NCI-H510A (cell line): Measurements from ENCODE around the gene CREB5.

Experiments used
- DNase-seq: peaks from one replicate; lab custom pipeline; 2025; lab: John Stamatoyannopoulos, UW

Gene CREB5

DNA sequence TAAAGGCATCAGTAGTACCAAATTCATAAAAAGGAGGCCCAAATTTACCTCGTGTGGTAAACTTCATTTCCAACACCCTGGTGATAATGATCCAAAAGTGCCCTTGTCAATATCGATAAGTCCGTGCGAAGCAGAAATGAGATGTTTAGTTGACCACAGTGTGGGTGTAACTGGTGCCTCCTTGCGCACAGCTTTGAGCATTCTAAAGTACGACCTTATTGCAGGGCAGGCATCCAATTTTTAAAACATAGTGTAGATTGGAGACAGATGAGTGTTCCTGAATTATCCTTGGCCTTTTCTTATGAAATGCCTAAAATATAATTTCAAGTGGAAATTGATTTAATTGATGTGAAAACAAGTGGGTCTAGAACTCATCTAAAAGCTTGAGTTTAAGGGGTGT, 297.4 kb downstream of the CREB5 start:
- DNase-seq, result no peak

DNA sequence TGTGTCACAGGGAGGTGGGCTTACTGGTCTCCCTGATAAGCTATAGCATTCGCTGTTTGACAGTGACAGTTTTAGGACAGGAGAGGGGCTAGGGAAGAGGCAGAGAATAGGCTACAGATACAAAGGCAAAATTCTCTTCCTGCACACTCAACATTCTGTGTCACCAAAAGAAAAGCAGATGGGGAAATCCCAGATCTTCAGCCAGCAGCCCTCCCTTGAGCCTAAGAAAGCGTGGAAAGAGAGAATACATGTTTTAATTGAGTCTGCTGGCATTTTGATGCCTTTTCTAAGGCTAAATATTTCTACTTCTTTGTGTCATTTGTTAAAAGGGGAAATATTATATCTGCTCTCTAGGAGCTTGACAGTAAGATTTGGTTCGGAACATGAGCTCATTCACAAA, 298.8 kb downstream of the CREB5 start:
- DNase-seq, result no peak

DNA sequence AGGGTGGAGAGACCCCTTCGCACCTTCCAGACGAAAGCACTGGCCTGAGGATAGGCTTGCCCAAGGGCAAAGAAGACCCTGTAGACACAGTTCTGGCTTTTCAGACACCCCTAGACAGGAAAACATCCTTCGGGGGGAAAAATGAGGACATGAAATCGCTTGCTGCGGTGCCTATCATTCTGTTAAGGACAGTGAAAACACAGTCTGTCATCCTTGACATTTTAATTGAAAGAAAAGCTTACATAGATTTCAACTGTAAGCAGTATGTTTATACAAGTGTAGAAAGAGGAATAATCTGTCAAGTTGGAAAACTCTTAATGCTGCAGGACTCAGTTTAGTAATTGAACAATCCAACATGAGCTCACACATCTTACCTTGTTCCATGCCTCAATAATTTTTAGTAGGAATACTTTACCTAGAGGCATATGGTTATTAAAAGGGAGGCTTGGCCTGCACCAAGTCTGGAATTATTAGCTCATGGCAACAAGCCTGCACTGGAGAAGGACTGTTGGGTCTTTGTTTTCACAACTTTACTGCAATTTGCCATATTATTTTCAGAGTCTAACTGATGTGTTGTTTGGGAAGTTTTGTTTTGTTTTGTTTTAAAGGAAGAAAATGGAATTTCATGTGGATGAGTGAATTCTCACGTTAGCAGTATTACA, 302.3 kb downstream of the CREB5 start:
- no peak for DNase-seq

DNA sequence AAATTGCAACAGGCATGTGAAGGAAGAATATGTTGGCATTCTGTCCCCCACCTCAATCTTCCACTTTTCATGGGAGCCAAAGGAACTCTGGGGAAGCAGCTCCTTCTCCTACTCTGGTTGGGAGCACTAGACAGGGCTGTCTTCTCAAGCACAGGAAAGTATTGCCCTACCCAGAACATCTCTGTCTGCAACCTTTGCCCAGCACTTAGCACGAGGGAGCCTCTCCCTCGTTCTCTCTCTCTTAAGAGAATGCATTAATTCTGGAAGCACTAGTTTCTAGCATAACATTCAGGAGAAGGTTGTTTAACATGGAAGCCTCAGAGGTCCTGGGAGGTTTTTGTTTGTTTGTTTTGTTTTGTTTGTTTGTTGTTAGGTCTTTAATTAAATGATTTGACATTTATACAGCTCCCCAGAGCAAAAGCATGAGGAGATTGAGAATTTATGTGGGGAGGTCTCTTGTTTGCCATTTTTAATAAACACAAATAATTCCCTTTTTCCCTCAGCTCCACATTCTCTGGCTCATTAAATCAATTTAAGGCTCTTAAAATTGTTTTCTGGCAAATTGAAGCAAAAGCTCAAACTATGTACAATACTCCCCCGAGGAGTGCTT, 305.2 kb downstream of the CREB5 start:
- DNase-seq, result no peak

DNA sequence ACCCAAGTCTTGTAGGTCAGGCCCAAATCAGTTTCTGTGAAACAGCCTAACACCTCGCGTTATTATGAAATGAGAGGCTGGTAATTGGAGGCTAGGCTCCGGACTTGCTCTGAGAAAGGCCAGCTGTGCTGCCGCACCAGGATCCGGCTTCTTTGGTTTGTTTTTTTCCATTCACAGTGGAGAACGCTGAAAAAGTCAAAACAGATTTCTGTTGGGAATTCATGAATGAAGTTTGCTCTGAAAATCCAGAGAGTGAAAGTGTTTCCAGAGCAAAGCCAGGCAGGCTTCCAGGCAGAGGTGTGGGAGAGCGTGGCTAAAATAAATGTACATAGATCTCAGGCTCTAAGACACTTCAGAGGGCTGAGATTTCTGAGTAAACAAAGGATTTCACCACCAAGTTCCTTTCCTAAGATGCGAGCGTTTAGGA, 305.8 kb downstream of the CREB5 start:
- DNase-seq, result no peak

DNA sequence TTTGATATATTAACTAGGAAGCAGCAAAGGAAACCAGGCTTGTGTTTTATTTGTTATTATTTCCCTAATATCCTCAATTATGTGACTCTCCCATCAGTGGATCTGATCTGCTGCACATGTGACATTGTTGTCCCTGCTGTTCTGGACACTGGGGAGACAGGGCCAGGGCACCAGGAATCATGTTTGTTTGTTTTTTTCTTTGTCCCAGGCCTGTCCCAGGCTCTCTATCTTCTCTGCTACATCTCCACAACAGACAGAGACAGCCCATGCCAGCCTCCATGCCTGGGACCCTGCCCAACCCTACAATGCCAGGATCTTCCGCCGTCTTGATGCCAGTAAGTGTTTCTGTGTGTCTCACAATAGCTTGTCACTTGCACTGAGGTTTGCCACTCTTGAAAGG, 306.2 kb downstream of the CREB5 start:
- DNase-seq, result no peak

DNA sequence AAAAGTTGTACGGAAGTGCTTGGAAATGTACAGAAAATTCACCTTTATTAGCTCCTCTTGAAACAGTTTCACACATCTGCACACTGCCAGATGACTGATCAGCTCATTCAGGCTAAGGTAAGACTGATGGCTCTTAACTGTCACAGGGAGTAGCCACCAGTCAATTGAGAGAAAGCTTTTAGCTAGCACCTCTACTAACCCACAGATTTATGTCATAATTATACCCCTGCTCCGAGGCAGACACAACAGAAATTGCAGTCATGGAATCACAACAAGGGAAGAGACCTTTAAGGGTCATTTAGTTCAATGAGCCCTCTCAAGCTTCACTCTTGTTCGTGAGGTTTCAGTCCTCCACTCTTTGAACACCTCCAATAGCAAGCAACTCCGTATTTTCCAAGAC, 310.4 kb downstream of the CREB5 start:
- no peak for DNase-seq

DNA sequence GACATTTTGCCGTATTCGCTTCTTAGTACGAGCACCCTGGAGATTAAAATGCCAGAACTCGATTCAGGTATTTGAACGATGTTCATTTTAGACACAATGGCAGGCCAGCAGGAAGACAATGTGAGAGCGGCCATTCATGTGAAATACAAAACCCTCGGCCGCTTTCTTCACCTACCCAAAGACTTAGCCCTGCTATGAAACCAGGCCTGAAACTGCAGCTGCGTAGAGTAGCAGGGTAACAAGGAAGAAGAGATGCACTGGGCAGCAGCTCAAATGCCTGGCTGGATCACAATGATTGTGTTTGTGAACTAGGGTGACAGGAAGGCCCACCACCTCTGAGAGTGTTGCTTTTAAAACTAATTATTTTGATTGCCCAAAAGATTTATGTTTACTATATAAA, 311.0 kb downstream of the CREB5 start:
- no peak for DNase-seq

DNA sequence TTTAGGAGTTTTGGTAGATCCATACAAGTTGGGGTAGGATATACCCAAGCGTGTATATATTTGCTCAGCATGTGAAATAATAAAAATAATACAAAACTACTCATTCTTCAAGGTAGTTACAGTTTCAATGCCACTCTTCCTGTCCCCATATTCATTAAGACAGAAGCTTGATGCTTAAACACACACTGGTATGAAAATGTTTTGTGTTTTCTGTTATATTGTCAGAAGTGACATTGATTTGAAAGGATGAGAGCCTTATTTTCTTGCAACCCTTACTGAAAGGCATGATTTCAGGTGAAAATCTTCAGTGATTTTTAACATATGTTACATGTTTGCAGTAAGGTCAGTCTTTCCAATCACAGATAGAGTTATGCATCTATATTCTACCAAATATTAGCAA, 312.2 kb downstream of the CREB5 start:
- no peak for DNase-seq

DNA sequence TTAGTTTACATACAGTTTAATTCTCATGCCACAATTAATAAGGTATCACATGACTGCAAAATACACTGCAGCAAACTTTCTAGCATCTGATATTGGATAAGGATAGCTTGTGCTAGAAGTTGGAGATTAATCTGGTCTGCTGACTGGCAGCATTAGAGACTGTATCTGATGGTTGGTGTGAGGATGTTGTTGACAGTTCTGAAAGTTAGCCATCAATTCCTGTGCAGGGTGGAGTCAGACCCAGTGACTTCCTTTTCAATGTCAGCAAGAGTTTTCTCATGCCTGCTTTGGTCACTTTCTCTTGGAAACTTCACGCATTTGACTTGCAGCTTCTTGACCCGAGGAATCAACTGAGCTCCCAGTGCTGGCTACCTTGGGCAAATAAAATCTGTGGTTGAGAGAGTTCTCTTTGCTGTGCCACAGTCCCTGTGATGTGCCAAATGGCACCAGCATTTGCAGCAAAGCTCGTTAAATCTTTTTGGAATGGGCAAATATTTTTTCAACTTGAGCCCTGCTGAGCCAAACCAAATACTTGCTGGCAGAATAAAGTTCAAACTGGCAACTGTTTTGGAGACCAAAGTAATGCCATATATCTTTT, 312.8 kb downstream of the CREB5 start:
- DNase-seq, result no peak

DNA sequence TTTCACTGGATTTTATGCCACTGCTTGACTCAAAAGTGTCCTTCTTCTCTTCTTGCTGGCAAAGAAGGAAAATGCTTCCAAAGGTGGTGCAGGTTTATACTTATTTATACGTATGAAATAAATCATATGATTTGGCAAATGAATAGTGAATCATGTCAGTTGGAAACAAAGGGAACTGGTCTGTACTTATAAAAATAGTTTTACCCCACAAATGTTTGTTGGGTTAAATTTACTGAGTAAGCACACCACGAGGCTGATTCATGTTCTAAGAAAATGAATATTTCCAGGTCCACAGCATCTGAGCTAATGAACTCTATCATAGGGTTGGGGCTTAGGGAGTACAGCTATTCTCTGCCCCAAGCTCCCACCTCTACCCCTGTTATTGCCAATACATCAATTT, 313.6 kb downstream of the CREB5 start:
- DNase-seq, result no peak

DNA sequence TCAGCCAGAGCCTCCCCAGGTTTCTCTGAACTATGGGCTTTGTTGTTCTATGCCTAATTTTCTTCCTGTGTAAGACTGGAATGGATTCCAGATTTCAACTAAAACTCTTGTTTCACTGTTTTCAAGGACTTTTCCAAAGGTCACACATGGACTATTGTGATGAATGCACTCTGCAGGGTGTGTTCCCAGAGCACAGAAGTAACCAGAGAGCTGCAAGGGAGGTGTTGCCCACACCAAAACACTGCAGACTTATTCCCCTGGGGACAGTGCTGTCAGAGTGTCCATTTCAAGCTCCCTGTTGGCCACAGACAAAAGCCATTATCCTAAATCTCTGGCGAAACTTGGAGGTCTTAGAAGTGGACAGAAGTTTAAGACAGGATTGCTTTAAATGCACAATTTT, 314.2 kb downstream of the CREB5 start:
- no peak for DNase-seq

DNA sequence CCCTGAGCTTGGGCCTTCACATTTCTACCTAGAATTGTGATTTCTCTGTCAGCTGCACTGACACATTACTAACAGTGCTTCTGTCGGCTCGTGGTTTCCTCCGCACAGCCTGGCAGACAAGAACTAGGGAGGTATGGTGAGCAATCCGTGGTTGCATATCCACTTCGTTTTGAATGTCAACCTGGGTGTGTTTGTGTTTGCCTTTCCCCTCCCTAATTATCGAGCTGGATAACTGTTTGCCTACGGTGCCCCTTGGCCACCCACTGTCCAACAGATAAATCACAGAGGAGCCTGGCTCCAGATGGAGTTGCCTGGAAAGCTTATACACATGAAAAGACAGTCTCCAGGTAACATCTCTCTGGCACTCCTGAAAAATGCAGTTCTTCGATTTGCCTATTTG, 317.0 kb downstream of the CREB5 start:
- DNase-seq, result no peak

DNA sequence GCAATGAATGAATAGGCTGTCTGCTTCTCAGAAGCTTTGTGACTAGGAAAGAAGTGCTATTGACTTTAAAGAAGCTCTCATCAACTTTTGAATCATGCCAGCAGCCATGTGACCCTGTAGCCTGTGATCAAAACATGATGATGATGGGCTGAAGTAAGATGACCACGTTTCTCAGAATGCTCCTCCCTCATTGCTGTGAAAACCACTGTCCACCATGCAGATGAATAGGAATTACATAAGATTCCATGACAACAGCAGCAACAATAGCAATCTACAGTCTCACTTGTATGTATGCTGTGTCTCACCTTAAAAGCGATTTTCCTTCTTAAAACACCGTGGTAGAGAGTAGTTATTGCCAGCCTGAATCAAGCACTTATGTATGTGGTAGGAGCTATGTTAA, 317.4 kb downstream of the CREB5 start:
- DNase-seq, result no peak

DNA sequence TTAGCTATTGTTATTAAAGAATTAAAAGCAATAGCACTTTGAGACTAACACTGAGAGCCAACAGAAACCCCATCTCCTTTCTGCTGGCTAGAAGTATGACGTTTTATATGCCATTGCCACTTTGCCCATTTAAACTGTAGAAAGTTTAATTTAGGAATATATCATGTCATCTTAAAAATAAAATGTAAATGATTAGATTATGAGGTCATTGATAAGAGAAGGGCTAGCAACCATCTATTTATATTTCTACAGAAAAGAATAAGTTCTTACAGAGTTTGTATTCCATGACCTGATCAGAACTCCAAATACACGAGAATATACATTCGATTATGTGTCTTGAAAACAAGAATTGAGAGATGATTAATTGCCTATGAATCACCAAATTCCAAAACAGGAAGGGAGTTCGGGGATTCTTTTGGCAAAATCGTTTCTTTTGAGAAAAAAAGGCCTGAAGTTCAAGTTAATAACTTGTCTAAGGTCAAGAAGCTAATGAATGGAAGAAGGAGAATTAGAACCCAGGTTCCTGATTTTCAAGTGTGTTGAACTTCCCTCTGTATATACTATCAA, 318.9 kb downstream of the CREB5 start:
- DNase-seq, result no peak

DNA sequence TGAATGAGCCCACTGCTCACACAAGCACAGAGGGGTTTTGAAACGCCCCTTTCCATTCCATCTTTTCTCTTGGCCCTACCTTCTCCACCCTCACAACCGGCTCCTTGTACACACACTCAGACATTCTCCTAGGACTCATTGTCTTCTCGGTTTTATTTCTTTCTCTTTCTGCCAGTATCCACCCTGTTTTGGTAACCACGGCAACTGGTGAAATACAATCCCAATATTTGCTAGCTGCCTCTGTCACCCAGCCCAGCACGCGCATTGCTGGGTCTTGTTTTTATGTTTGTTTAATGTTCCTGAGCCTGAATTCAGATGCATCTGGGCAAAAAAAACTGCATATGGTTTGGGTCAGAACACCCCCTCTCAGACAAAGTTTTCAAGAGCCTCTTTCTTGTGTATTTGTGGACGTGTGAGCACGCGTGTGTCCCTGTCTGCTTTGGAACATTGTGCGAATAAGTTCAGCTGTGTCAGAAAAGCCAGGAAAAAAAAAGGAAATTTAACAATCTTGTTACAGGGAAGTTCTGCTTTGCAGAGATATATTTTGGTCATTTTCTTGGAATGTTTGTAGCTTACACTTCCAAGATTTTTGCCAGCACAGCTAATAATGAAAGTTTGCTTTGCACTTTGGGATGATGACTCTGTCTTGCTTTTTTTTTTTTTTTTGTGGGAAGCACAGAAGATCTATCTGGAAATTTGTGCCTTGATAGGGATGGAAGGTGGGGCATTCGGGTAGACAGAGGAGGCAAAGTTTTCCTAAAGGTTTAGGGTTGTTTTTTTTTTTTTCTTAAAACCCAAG, 320.0 kb downstream of the CREB5 start:
- DNase-seq, result no peak

DNA sequence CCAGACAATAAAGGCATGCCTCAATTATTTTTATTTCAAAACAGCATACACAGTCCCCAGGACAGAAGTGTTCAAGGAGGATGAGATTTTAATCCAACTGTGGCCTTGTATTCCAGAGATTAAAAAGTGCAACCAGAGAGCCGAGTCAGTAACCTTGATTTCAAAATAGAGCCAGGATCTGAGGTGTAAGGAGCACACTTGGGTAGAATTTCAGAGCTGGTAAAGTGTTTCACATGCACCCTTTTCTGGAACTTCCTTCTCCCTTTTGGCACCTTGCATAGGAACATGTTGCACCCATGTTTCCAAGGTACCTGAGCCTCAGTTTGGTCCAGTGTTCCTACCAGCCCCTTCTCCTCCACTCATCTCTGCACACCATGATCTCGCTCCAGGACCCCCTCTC, 320.7 kb downstream of the CREB5 start:
- no peak for DNase-seq

DNA sequence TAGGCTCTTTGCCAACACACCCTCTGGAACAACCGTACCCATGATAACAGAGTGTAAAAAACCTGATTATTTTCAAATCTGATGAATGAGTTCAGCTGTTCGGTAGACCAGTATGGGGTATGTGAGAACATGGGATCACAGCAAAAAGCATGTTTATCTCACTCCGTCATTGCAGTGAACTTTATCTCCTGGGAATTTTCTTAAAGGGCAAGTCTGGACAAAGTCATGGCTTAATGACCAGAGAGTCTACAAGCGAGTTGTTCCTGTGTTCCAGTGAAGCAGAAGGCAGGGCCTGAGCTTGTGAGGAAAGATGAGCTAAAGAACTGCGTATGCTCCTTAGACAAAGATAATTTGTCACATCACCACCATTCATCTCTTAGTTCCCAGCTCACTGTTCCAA, 326.1 kb downstream of the CREB5 start:
- DNase-seq, result no peak

DNA sequence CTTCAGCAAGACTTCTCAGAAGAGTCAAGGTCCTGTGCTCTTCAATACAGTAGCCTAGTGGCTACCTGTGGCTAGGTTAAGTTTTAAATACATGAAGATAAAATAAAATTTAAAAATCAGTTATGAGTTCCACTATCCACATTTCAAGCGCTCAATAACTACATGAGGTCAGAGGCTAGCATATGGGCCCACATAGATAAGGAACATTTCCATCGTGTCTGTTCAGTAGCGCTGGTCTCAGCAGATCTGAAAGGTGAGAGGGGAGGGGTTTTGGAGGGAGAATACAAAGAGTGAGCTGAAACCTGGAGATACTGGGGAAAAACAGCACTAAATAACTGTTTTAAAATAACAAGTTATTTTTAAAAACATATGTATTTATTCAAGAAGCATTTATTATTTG, 326.8 kb downstream of the CREB5 start:
- no peak for DNase-seq

DNA sequence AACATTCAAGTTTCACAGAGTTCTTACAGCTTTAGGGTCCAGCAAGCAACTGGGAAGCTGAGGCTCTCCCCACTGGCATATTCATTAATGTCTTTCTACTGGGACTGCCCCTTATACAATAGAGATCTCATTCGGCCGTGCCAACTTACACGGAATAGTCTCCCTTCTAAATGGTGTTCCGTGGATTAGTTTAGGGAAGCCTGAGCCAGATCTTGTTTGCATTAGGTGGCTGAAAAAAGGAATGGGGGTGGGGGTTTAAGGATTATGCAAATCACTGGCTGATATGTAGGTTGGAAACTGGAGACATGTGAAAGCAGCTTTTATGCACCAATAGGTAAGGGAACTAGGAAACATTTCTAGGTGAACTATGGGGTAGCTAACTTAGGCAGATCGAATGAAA, 327.5 kb downstream of the CREB5 start:
- DNase-seq, result no peak

DNA sequence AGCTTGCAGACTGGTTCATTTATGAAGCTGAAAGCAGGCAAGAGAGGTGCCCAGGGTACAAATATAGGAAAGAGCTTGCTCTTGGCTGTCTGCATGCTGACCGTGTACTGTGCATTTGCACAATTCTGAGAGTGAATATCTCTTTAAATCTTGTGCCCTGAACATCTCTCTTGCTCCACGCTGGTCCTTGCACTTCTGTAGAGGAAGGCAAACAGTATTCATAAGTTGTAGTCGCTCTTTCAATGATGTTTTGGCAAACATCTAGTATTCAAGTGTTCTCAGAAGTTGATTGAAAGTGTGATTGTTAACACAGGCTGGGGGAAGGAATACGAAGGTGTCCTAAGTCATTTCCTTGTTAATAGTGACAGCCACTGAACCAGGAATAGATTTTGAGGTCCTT, 332.6 kb downstream of the CREB5 start:
- DNase-seq, result no peak

DNA sequence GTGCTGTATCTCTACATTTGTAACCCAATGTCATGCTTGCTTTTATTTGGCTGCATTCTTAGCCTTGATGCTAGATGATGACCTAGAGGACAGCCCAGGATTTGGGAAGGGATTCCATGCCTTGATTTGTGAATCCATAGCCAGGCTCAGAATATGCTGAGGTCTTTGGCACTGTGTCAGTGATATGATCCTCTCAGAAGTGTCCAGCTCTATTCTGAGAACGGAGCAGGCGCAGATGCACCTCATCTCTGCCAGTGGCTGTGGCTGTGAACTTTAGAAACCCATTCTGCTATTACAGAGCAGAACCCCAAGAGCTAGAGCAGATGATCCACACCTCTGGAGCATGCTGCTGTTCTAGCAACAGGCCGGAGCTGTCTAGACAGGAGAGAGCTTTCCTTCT, 333.0 kb downstream of the CREB5 start:
- no peak for DNase-seq

DNA sequence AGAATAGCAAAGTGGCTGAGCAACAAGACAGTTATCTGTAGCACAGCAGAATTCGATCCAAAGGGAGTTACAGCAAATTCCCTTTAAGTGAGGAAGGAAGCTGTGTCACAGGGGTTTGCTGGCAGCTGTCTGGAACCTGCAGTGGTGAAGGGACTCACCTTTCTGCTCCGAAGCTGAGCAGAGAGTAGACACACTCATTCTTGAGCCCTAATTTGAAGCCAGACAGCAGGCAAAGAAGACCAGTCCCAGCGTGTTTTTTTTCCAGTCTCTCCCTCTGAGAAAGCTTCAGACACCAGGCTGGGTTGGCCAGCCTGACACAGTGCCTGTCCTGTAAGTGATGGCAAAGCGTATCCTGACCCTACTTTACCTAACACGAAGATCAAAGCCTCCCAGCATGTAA, 335.1 kb downstream of the CREB5 start:
- no peak for DNase-seq
